BLaER1 treated with 17β-estradiol and CSF1 and Interleukin-3, amounts not matched to agents 10 nM and 100 nM (cell line): ENCODE measurements around the gene NSUN5.
"Not testable (repeated sequence)": the region's sequence is repeated elsewhere in the genome, so short reads cannot be mapped to it uniquely, and the experiment has no call there.

Experiments used
- H3K27ac ChIP-seq, 11 experiments: shearing (Covaris generic); formaldehyde crosslinking; 2 replicates each; pipeline ENCODE4 v1.8.1; 2022
- H3K27me3 ChIP-seq, 11 experiments: shearing (Covaris generic); formaldehyde crosslinking; 2 replicates each; pipeline ENCODE4 v1.8.1; 2022
- H3K36me3 ChIP-seq, 11 experiments: shearing (Covaris generic); formaldehyde crosslinking; 2 replicates each; pipeline ENCODE4 v1.8.1; 2022
- H3K4me1 ChIP-seq, 10 experiments: shearing (Covaris generic); formaldehyde crosslinking; 2 replicates each; pipeline ENCODE4 v1.8.1; 2022
- H3K4me2 ChIP-seq, 11 experiments: shearing (Covaris generic); formaldehyde crosslinking; 2 replicates each; pipeline ENCODE4 v1.8.1; 2022
- H3K4me3 ChIP-seq, 10 experiments: shearing (Covaris generic); formaldehyde crosslinking; 2 replicates each; pipeline ENCODE4 v1.8.1; 2022
- H3K9ac ChIP-seq, 11 experiments: shearing (Covaris generic); formaldehyde crosslinking; 2 replicates each; pipeline ENCODE4 v1.8.1; 2022
- H3K9me3 ChIP-seq, 11 experiments: shearing (Covaris generic); formaldehyde crosslinking; replicated peaks in 1 of 11; 2 replicates each; pipeline ENCODE4 v1.8.1; 2022
- H4K20me1 ChIP-seq, 11 experiments: shearing (Covaris generic); formaldehyde crosslinking; 2 replicates each; pipeline ENCODE4 v1.8.1; 2022
- Cebpa-rat ChIP-seq, 11 experiments: shearing (Covaris generic); IDR thresholded peaks; 2 replicates each; pipeline ENCODE4 v1.8.1; 2022

Gene NSUN5

DNA sequence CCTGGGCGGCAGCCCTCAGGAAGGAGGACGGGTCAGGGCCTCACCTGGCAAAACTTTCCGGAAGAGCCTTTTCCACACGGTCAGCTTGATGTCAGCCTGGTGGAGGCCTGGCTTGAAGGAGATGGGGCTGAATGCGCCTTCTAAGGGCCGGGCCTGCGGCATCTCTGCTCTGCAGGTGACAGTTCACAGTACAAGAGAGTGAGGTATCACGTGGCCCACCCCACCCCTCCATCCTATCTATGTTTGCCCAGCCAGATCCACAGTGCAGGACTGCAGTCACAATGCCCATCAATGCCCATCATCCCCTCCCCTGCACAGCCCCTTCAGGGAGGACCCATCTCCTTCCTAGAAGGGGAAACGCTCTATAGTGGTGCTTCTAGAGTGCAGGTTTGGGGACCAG is 7.9 kb upstream of the NSUN5 start:
- no peaks in the 10 kb centered on the region for H4K20me1 ChIP-seq
- H3K4me1 ChIP-seq = peaks cover 0 to 6% (median 0%) of the 10 kb centered on the region in 10 experiments; a peak in 4 of 20 replicates
- H3K9ac ChIP-seq = no peak overlapping the region
- H3K4me2 ChIP-seq = no peak overlapping the region
- H3K4me3 ChIP-seq = no peak overlapping the region
- no peak overlapping the region for H3K27ac ChIP-seq
- TF ChIP-seq Cebpa-rat (IDR thresholded peaks at IDR 0.05) = no peak
- no peaks in the 10 kb centered on the region for H3K27me3 ChIP-seq
- H3K36me3 ChIP-seq = no peaks in the 10 kb centered on the region
- H3K9me3 ChIP-seq = no peaks in the 10 kb centered on the region

DNA sequence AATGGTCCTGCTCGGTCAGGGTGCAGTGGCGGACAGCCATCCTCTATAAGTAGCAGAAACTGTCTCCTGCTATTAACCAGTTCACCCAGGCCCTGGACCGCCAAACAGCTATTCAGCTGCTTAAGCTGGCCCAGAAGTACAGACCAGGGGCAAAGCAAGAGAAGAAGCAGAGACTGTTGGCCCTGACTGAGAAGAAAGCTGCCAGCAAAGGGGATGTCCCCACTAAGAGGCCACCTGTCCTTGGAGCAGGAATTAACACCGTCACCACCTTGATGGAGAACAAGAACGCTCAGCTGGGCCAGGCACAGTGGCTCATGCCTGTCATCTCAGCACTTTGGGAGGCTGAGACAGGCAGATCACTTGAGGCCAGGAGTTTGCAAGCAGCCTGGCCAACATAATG is 5.6 kb upstream of the NSUN5 start:
- TF ChIP-seq Cebpa-rat (IDR thresholded peaks at IDR 0.05) = no peak
- Histone ChIP-seq H3K27me3 (no peaks in the 10 kb centered on the region), H4K20me1 (no peaks in the 10 kb centered on the region), H3K9ac (no peak overlapping the region; a peak in 1 of 22 replicates), H3K27ac (no peak overlapping the region), H3K4me1 (peaks cover 2 to 5% (median 4%) of the 10 kb centered on the region in 10 experiments), H3K9me3 (no peaks in the 10 kb centered on the region), H3K36me3 (no peaks in the 10 kb centered on the region), H3K4me2 (no peak overlapping the region), H3K4me3 (no peak overlapping the region)

DNA sequence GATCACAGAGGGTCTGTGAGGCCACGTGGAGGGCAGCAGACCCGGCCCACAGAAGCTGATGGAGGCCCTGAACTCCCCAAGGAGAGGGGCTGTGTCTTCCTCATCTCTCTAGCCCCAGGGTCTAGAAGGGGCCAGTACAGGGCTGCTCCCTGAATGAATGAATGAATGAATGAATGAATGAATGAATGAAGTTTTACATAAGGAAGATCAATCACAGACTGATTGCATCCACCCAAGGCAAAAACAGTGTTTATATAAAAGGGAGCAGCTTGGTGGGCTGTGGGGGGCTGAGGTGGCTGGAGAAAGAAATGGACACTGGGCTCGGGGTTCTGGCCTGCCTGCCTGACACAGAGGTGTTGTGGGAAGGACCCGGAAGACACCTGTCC is 4.9 kb upstream of the NSUN5 start:
- Histone ChIP-seq H3K9me3 (no peaks in the 10 kb centered on the region), H3K27ac (no peak overlapping the region), H3K4me3 (no peak overlapping the region), H3K4me2 (no peak overlapping the region), H3K4me1 (peaks cover 6 to 11% (median 9%) of the 10 kb centered on the region in 10 experiments), H3K36me3 (no peaks in the 10 kb centered on the region), H3K9ac (no peak overlapping the region), H3K27me3 (no peaks in the 10 kb centered on the region), H4K20me1 (no peaks in the 10 kb centered on the region)
- no peak for TF ChIP-seq Cebpa-rat (IDR thresholded peaks at IDR 0.05)

DNA sequence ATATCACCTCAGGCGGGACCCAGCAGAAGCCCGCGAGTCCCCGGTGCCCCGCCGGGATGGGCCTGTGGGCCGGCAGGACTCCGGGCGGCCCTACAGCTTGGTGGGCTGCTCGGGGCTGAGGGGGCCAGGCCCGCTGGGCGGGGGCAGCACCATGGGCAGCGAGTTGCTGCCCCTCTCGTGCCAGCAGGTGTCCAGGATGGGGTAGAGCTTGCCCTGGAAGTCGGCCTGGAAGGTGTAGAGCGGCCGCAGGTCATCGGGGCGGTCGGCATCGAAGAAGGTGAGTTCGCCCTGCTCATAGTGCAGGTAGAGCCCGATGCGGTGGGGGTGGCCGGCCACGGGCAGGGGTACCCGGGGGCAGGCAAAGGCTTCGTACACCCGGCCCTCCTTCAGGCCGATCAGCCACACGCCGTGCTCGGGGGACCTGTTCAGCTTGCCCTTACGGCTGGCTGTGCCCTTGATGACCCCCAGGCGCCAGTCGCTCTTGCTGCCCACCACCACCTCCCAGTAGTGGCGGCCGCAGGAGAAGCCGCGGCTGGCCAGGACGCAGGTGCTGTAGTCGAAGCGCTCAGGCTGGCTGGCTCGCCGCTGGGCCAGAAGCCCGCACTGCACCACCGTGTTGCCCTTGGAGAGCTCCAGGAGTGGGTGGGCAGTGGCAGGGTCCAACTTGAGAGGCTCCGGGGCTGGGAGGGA is 4.3 kb upstream of the NSUN5 start:
- Histone ChIP-seq H3K27ac (no peak overlapping the region), H3K4me1 (peaks cover 7 to 12% (median 10%) of the 10 kb centered on the region in 10 experiments), H3K4me3 (no peak overlapping the region), H3K9ac (no peak overlapping the region), H3K36me3 (no peaks in the 10 kb centered on the region; a peak in 1 of 22 replicates), H3K9me3 (no peaks in the 10 kb centered on the region), H3K4me2 (no peak overlapping the region), H3K27me3 (no peaks in the 10 kb centered on the region), H4K20me1 (peaks cover 0 to 1% (median 0%) of the 10 kb centered on the region in 11 experiments; a peak in 1 of 22 replicates)
- no peak for TF ChIP-seq Cebpa-rat (IDR thresholded peaks at IDR 0.05)

- H3K27ac ChIP-seq, H3K9ac ChIP-seq, H3K9me3 ChIP-seq, H3K4me2 ChIP-seq, H3K27me3 ChIP-seq, H3K4me3 ChIP-seq: not testable (repeated sequence)
- H3K4me1 ChIP-seq = peaks cover 20 to 28% (median 25%) of the 10 kb centered on the region in 10 experiments
- peaks cover 0 to 12% (median 0%) of the 10 kb centered on the region in 11 experiments; a peak in 3 of 22 replicates for H4K20me1 ChIP-seq
- H3K36me3 ChIP-seq = peaks cover 4 to 13% (median 11%) of the 10 kb centered on the region in 11 experiments; a peak in 16 of 22 replicates
These were observed 2.8 kb upstream of the NSUN5 start for GRCh38 chr7:73311421-73311820.

DNA sequence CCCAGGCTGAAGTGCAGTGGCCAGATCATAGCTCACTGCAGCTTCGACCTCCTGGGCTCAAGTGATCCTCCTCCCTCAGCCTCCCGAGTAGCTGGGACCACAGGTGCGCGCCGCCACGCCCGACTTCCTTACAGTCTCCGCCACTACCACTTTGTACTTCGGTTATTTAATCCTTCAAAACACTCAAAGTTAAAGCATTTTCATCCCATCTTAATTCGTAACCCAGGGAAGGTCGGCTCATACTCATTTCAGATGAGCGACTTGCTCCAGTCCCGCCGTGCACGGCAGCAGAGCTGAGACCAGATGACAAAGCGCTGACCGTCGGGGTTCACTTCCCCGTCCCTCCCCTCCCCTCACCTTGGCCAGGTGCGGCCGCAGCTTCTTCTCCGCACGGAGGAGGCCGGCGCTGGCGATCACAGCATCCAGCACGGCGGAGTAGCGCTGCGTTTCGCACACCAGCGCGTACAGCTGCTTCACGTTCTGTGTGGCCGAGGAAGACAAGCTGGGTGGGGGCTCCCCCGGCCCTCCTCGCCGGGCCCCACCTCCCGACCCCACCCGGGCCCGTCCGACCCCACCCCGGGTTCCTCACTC is 457 bp downstream of the NSUN5 start:
- peaks cover 0 to 19% (median 0%) of the 10 kb centered on the region in 11 experiments; a peak in 5 of 22 replicates for H4K20me1 ChIP-seq
- peak overlapping the region in 10 of 11 experiments; percentile 42 to 88 (median 76); a peak in 18 of 22 replicates for H3K27ac ChIP-seq
- H3K4me3 ChIP-seq = peak overlapping the region; percentile 74 to 91 (median 82)
- no peaks in the 10 kb centered on the region for H3K9me3 ChIP-seq
- H3K9ac ChIP-seq = peak overlapping the region; percentile 77 to 92 (median 84)
- peaks cover 31 to 56% (median 51%) of the 10 kb centered on the region in 10 experiments for H3K4me1 ChIP-seq
- peak overlapping the region; percentile 87 to 99 (median 96) for H3K4me2 ChIP-seq
- no peak for TF ChIP-seq Cebpa-rat (IDR thresholded peaks at IDR 0.05)
- H3K27me3 ChIP-seq = no peaks in the 10 kb centered on the region
- peaks cover 28 to 41% (median 35%) of the 10 kb centered on the region in 11 experiments for H3K36me3 ChIP-seq

- Histone ChIP-seq H3K4me3 (peak overlapping the region; percentile 74 to 91 (median 82)), H3K9me3 (no peaks in the 10 kb centered on the region), H3K9ac (peak overlapping the region; percentile 77 to 92 (median 84); a peak in 19 of 22 replicates), H3K4me1 (peaks cover 31 to 56% (median 51%) of the 10 kb centered on the region in 10 experiments), H3K27me3 (no peaks in the 10 kb centered on the region), H3K36me3 (peaks cover 32 to 47% (median 40%) of the 10 kb centered on the region in 11 experiments), H3K4me2 (peak overlapping the region; percentile 87 to 99 (median 96)), H4K20me1 (peaks cover 0 to 19% (median 0%) of the 10 kb centered on the region in 11 experiments; a peak in 5 of 22 replicates), H3K27ac (peak overlapping the region in 7 of 11 experiments; percentile 66 to 88 (median 82); a peak in 12 of 22 replicates)
- TF ChIP-seq Cebpa-rat (IDR thresholded peaks at IDR 0.05) = no peak
These were observed 1.2 kb downstream of the NSUN5 start for GRCh38 chr7:73307436-73307835.

GRCh38 chr7:73304612-73305387 is 3.8 kb downstream of the NSUN5 start:
- peak overlapping the region in 10 of 11 experiments; percentile 48 to 97 (median 96); a peak in 20 of 22 replicates for H3K4me2 ChIP-seq
- H4K20me1 ChIP-seq = peaks cover 0 to 19% (median 0%) of the 10 kb centered on the region in 11 experiments; a peak in 5 of 22 replicates
- not testable (repeated sequence) for H3K27me3 ChIP-seq, H3K9me3 ChIP-seq
- H3K27ac ChIP-seq = peak overlapping the region in 8 of 11 experiments; percentile 64 to 88 (median 78); a peak in 16 of 22 replicates
- TF ChIP-seq Cebpa-rat (IDR thresholded peaks at IDR 0.05) = 0 out of 22 replicates have a peak, but pooled peaks of 2 of the 11 experiments have one; percentile 9 to 12
- H3K9ac ChIP-seq = peak overlapping the region in 8 of 11 experiments; percentile 53 to 89 (median 65); a peak in 17 of 22 replicates
- peaks cover 38 to 66% (median 59%) of the 10 kb centered on the region in 10 experiments for H3K4me1 ChIP-seq
- H3K36me3 ChIP-seq = peaks cover 32 to 47% (median 40%) of the 10 kb centered on the region in 11 experiments
- H3K4me3 ChIP-seq = peak overlapping the region in 5 of 10 experiments; percentile 21 to 40 (median 34); a peak in 4 of 20 replicates
